ENCODE data around the gene F10. TPM values are rescaled to one million over a fixed set of nuclear protein-coding genes. Genes with fewer than 3 reads are reported as not detected.
"Not testable (repeated sequence)": the region's sequence is repeated elsewhere in the genome, so short reads cannot be mapped to it uniquely, and the experiment has no call there.

F10 gene
- total and polyA plus RNA-seq, 4 experiments from 2014 or later = not detected

GRCh38 chr13:113160983-113161382, 38.4 kb downstream of the F10 start:
- no peaks in the 10 kb centered on the region for H3K9me3 ChIP-seq (ENCODE audit: control insufficient read depth in 1 of 2, low read length in 2 of 2)
- H3K27me3 ChIP-seq (ENCODE audit: insufficient read depth, low read length) = no peaks in the 10 kb centered on the region
- no peaks in the 10 kb centered on the region for H3K36me3 Mint-ChIP-seq
- no peak for DNase-seq
- H3K4me1 Mint-ChIP-seq = peaks cover 16 to 41% (median 29%) of the 10 kb centered on the region in 4 donors
- peaks cover 24% of the 10 kb centered on the region for H3K4me1 ChIP-seq (ENCODE audit: insufficient read depth, low read length)
- ChIA-PET POLR2A (ENCODE audit: partially characterized antibody) (interaction anchor here (0.7 to 1.0 kb wide), 2 partner anchors 9 to 48 kb away, joined by 3 read pairs; partner anchors contain the start of genes CUL4A and PCID2), CTCF (ENCODE audit: partially characterized antibody) (no interaction called here)
- peak overlapping the region in 6 of 8 donors; percentile 33 to 61 (median 50) for H3K4me3 Mint-ChIP-seq
- no peak overlapping the region for H3K4me3 ChIP-seq (ENCODE audit: low read length in 2 of 2)
- H3K27ac ChIP-seq (ENCODE audit: low read depth, low read length) = peak overlapping the region; percentile 15
- H3K36me3 ChIP-seq (ENCODE audit: insufficient read depth, low read length) = no peaks in the 10 kb centered on the region
- intact Hi-C loops (cut with micrococcal nuclease) = no loop called here
- no peaks in the 10 kb centered on the region for H3K27me3 Mint-ChIP-seq
- peaks cover 0 to 13% (median 0%) of the 10 kb centered on the region in 8 donors for H3K9me3 Mint-ChIP-seq
- H3K27ac Mint-ChIP-seq = peak overlapping the region in 5 of 7 donors; percentile 49 to 90 (median 76)

- intact Hi-C loops (cut with micrococcal nuclease) = no loop called here
- Mint-ChIP-seq H3K4me1 (peaks cover 16 to 42% (median 31%) of the 10 kb centered on the region in 4 donors), H3K27me3 (no peaks in the 10 kb centered on the region), H3K36me3 (no peaks in the 10 kb centered on the region), H3K9me3 (peaks cover 0 to 12% (median 0%) of the 10 kb centered on the region in 8 donors), H3K27ac (peak overlapping the region in 5 of 7 donors; percentile 49 to 90 (median 76)), H3K4me3 (peak overlapping the region in 7 of 8 donors; percentile 33 to 73 (median 54))
- Histone ChIP-seq H3K27me3 (ENCODE audit: insufficient read depth, low read length) (no peaks in the 10 kb centered on the region), H3K9me3 (ENCODE audit: control insufficient read depth in 1 of 2, low read length in 2 of 2) (no peaks in the 10 kb centered on the region), H3K27ac (ENCODE audit: low read depth, low read length) (peak overlapping the region; percentile 15), H3K4me1 (ENCODE audit: insufficient read depth, low read length) (peaks cover 24% of the 10 kb centered on the region), H3K36me3 (ENCODE audit: insufficient read depth, low read length) (no peaks in the 10 kb centered on the region), H3K4me3 (ENCODE audit: low read length in 2 of 2) (no peak overlapping the region)
- DNase-seq = no peak
- ChIA-PET CTCF (ENCODE audit: partially characterized antibody) (no interaction called here), POLR2A (ENCODE audit: partially characterized antibody) (interaction anchor here (0.7 kb wide), 1 partner anchor 48 kb away, joined by 3 read pairs; the partner anchor contains the start of genes CUL4A and PCID2)
Observed at GRCh38 chr13:113161433-113161832, 38.8 kb downstream of the F10 start.

GRCh38 chr13:113161975-113162374, 39.4 kb downstream of the F10 start:
- H3K36me3 ChIP-seq (ENCODE audit: insufficient read depth, low read length); POLR2A ChIA-PET (ENCODE audit: partially characterized antibody); H3K9me3 ChIP-seq (ENCODE audit: control insufficient read depth in 1 of 2, low read length in 2 of 2); DNase-seq; H3K4me3 Mint-ChIP-seq; CTCF ChIA-PET (ENCODE audit: partially characterized antibody); H3K27me3 ChIP-seq (ENCODE audit: insufficient read depth, low read length); intact Hi-C loops (cut with micrococcal nuclease); H3K4me3 ChIP-seq (ENCODE audit: low read length in 2 of 2); H3K27me3 Mint-ChIP-seq; H3K27ac Mint-ChIP-seq; H3K36me3 Mint-ChIP-seq; H3K27ac ChIP-seq (ENCODE audit: low read depth, low read length): not testable (repeated sequence)
- H3K9me3 Mint-ChIP-seq = peaks cover 0 to 10% (median 0%) of the 10 kb centered on the region in 8 donors
- peaks cover 15 to 44% (median 31%) of the 10 kb centered on the region in 4 donors for H3K4me1 Mint-ChIP-seq
- peaks cover 24% of the 10 kb centered on the region for H3K4me1 ChIP-seq (ENCODE audit: insufficient read depth, low read length)

- Histone ChIP-seq H3K27ac (ENCODE audit: low read depth, low read length) (peak overlapping the region; percentile 25), H3K4me1 (ENCODE audit: insufficient read depth, low read length) (peaks cover 24% of the 10 kb centered on the region), H3K36me3 (ENCODE audit: insufficient read depth, low read length) (no peaks in the 10 kb centered on the region), H3K27me3 (ENCODE audit: insufficient read depth, low read length) (no peaks in the 10 kb centered on the region), H3K9me3 (ENCODE audit: control insufficient read depth in 1 of 2, low read length in 2 of 2) (no peaks in the 10 kb centered on the region), H3K4me3 (ENCODE audit: low read length in 2 of 2) (no peak overlapping the region)
- CTCF ChIA-PET (ENCODE audit: partially characterized antibody) = no interaction called here
- Mint-ChIP-seq H3K4me3 (peak overlapping the region in 5 of 8 donors; percentile 45 to 68 (median 62)), H3K9me3 (peaks cover 0 to 13% (median 3%) of the 10 kb centered on the region in 8 donors), H3K4me1 (peaks cover 13 to 44% (median 31%) of the 10 kb centered on the region in 4 donors), H3K36me3 (peaks cover 4 to 5% of the 10 kb centered on the region in 2 donors), H3K27ac (peak overlapping the region in 6 of 7 donors; percentile 15 to 90 (median 67)), H3K27me3 (no peaks in the 10 kb centered on the region)
- POLR2A ChIA-PET (ENCODE audit: partially characterized antibody) = interaction anchor here (0.7 to 2.4 kb wide), 3 partner anchors 20 to 46 kb away, joined by 3 to 14 read pairs (median 4); partner anchors contain the start of genes CUL4A and PCID2
- DNase-seq = peak in 2 of 5 donors; percentile 44 to 66
- intact Hi-C loops (cut with micrococcal nuclease) = no loop called here
Observed at GRCh38 chr13:113162783-113163685, 40.4 kb downstream of the F10 start.

GRCh38 chr13:113164492-113164891, 41.9 kb downstream of the F10 start:
- H3K36me3 ChIP-seq (ENCODE audit: insufficient read depth, low read length) = no peaks in the 10 kb centered on the region
- Mint-ChIP-seq H3K27me3 (no peaks in the 10 kb centered on the region), H3K4me3 (peak overlapping the region in 2 of 8 donors; percentile 26 to 53), H3K27ac (peak overlapping the region in 5 of 7 donors; percentile 22 to 91 (median 79)), H3K9me3 (peaks cover 0 to 17% (median 3%) of the 10 kb centered on the region in 8 donors), H3K36me3 (peaks cover 12 to 17% of the 10 kb centered on the region in 2 donors), H3K4me1 (peaks cover 13 to 44% (median 31%) of the 10 kb centered on the region in 4 donors)
- ChIA-PET POLR2A (ENCODE audit: partially characterized antibody) (interaction anchor here (2.4 kb wide), 1 partner anchor 44 kb away, joined by 14 read pairs; the partner anchor contains the start of genes CUL4A and PCID2), CTCF (ENCODE audit: partially characterized antibody) (no interaction called here)
- H3K9me3 ChIP-seq (ENCODE audit: control insufficient read depth in 1 of 2, low read length in 2 of 2) = no peaks in the 10 kb centered on the region
- H3K4me3 ChIP-seq (ENCODE audit: low read length in 2 of 2) = no peak overlapping the region
- no peak overlapping the region for H3K27ac ChIP-seq (ENCODE audit: low read depth, low read length)
- no peaks in the 10 kb centered on the region for H3K27me3 ChIP-seq (ENCODE audit: insufficient read depth, low read length)
- intact Hi-C loops (cut with micrococcal nuclease) = no loop called here
- H3K4me1 ChIP-seq (ENCODE audit: insufficient read depth, low read length) = peaks cover 24% of the 10 kb centered on the region
- no peak for DNase-seq

DNA sequence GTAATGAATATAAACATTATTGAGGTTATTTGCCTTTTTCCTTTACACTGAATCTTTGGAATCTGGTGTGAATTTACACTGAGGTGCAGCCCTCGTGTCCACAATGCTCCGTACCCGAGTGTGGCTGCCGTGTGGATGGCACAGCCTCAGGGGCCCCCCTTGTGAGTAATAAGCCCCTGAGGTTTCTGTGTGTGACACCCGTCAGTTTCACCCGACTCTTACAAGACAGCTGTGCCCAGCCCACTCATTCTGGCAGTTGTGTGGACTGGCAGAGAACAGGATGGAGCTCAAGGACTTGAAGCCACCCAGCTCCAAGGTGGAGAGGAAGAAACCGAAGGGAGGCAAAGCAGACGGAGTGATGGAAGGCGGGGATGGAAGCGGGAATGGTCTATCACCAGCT, 43.7 kb downstream of the F10 start:
- Histone ChIP-seq H3K27ac (ENCODE audit: low read depth, low read length) (no peak overlapping the region), H3K4me3 (ENCODE audit: low read length in 2 of 2) (no peak overlapping the region), H3K9me3 (ENCODE audit: control insufficient read depth in 1 of 2, low read length in 2 of 2) (no peaks in the 10 kb centered on the region), H3K4me1 (ENCODE audit: insufficient read depth, low read length) (peaks cover 24% of the 10 kb centered on the region), H3K27me3 (ENCODE audit: insufficient read depth, low read length) (no peaks in the 10 kb centered on the region), H3K36me3 (ENCODE audit: insufficient read depth, low read length) (no peaks in the 10 kb centered on the region)
- Mint-ChIP-seq H3K9me3 (peaks cover 0 to 17% (median 3%) of the 10 kb centered on the region in 8 donors), H3K4me3 (no peak overlapping the region), H3K4me1 (peaks cover 11 to 39% (median 25%) of the 10 kb centered on the region in 4 donors), H3K27me3 (no peaks in the 10 kb centered on the region), H3K27ac (peak overlapping the region in 6 of 7 donors; percentile 2 to 77 (median 46)), H3K36me3 (peaks cover 23 to 27% of the 10 kb centered on the region in 2 donors)
- CTCF ChIA-PET (ENCODE audit: partially characterized antibody) = no interaction called here
- DNase-seq = no peak
- intact Hi-C loops (cut with micrococcal nuclease) = no loop called here
- POLR2A ChIA-PET (ENCODE audit: partially characterized antibody) = interaction anchor here (1.2 to 1.5 kb wide), 2 partner anchors 9 to 42 kb away, joined by 3 to 4 read pairs; partner anchors contain the start of gene PCID2

GRCh38 chr13:113166681-113167080, 44.1 kb downstream of the F10 start:
- H3K4me1 ChIP-seq (ENCODE audit: insufficient read depth, low read length) = peaks cover 25% of the 10 kb centered on the region
- peaks cover 26 to 31% of the 10 kb centered on the region in 2 donors for H3K36me3 Mint-ChIP-seq
- DNase-seq = no peak
- H3K27me3 ChIP-seq (ENCODE audit: insufficient read depth, low read length) = no peaks in the 10 kb centered on the region
- ChIA-PET CTCF (ENCODE audit: partially characterized antibody) (no interaction called here), POLR2A (ENCODE audit: partially characterized antibody) (interaction anchor here (1.5 kb wide), 1 partner anchor 9 kb away, joined by 3 read pairs; no protein-coding TSS in a partner anchor)
- peaks cover 0 to 17% (median 3%) of the 10 kb centered on the region in 8 donors for H3K9me3 Mint-ChIP-seq
- no peaks in the 10 kb centered on the region for H3K27me3 Mint-ChIP-seq
- peak overlapping the region in 5 of 7 donors; percentile 2 to 69 (median 31) for H3K27ac Mint-ChIP-seq
- peaks cover 11 to 41% (median 26%) of the 10 kb centered on the region in 4 donors for H3K4me1 Mint-ChIP-seq
- no peaks in the 10 kb centered on the region for H3K36me3 ChIP-seq (ENCODE audit: insufficient read depth, low read length)
- H3K27ac ChIP-seq (ENCODE audit: low read depth, low read length) = no peak overlapping the region
- H3K4me3 Mint-ChIP-seq = no peak overlapping the region
- H3K9me3 ChIP-seq (ENCODE audit: control insufficient read depth in 1 of 2, low read length in 2 of 2) = no peaks in the 10 kb centered on the region
- intact Hi-C loops (cut with micrococcal nuclease) = no loop called here
- H3K4me3 ChIP-seq (ENCODE audit: low read length in 2 of 2) = no peak overlapping the region
